Measurements from ENCODE around the gene ADAMTSL1. TPM values are rescaled to one million over a fixed set of nuclear protein-coding genes. Genes with fewer than 3 reads are reported as not detected.

Gene ADAMTSL1
- total and polyA plus RNA-seq, 2 donors (not counting 3 experiments of a cell fraction or from before 2014, with no cell fraction given) = 15.0 to 18.4 TPM

DNA sequence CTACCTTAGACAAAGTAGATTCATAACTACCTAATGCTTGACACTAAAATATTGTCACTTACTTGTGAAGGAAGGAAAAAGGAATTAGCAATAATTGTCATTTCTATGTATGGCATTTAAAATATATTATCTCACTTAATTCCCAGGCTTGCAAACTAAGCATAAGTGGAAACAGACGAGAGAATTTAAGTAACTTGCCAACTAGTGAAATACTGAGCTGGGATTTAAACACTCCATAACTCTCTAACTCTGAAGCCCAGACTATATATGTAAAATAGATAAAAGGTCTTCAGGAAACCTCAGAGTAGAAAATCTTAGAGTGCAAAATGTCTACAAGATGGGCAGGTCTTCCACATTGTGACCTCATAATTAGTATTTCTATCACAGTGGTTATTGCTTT is 301.3 kb downstream of the ADAMTSL1 start:
- no peak overlapping the region for H3K27ac ChIP-seq (ENCODE audit: insufficient read depth, low read depth, low read length)

DNA sequence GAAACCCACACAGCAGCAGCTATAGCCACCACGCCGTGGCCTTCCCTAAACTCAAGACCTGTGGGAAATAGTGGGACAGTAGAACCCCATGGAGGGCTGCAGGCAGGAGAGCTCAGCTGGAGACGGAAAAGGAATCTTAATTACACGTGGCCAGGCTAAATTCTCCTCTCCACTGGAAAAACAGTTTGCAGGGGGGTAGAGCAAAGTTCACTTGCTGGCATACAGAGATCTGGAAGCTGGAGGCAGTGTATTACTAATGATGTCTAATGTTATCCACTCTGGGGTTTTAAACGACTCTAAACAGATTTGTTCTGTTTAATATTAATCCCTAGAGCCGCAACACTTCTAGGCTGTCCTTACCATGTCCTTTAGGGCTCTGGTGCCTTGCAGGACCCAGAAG is 302.0 kb downstream of the ADAMTSL1 start:
- peaks cover 10% of the 10 kb centered on the region for H3K4me1 ChIP-seq (ENCODE audit: control insufficient read depth, extremely low read depth, insufficient read depth, low read length)
- H3K9me1 ChIP-seq (replicated peaks; ENCODE audit: control insufficient read depth, extremely low read depth, insufficient read depth, low read length) = no peaks in the 10 kb centered on the region
- ChIA-PET CTCF (no interaction called here), POLR2A (no interaction called here)
- intact Hi-C loops (cut with micrococcal nuclease) (no loop called here), dilution Hi-C loops (cut with MboI; ENCODE audit: extremely low pct_ligation_motif_present, low sequenced_read_pairs) (no loop called here)
- H3K4me3 ChIP-seq (replicated peaks in 1 of 3; ENCODE audit: insufficient read depth in 1 of 3, low read depth in 1 of 3, low read length in 3 of 3) = no peak overlapping the region
- no peak for DNase-seq (ENCODE audit: low read depth, low spot score)
- TF ChIP-seq POLR2AphosphoS5 (IDR thresholded peaks at IDR 0.05; ENCODE audit: insufficient read depth, low read depth, low read length) = no peak
- TF ChIP-seq POLR2A (IDR thresholded peaks at IDR 0.05; ENCODE audit: low read depth, low read length) = no peak
- TF ChIP-seq EZH2 (IDR thresholded peaks at IDR 0.05; ENCODE audit: borderline replicate concordance, low read depth, low read length, severe bottlenecking) = no peak
- TF ChIP-seq FOS (IDR thresholded peaks at IDR 0.05; ENCODE audit: borderline replicate concordance, insufficient read depth, low read length) = no peak
- TF ChIP-seq JUN (IDR thresholded peaks at IDR 0.05; ENCODE audit: borderline replicate concordance, insufficient read depth, insufficient read length, low read depth) = no peak
- no peak for TF ChIP-seq GATA2 (IDR thresholded peaks at IDR 0.05; ENCODE audit: insufficient read depth, insufficient read length, low read depth, low read length)
- TF ChIP-seq, protein P1, sequence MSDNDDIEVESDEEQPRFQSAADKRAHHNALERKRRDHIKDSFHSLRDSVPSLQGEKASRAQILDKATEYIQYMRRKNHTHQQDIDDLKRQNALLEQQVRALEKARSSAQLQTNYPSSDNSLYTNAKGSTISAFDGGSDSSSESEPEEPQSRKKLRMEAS (IDR thresholded peaks at IDR 0.05; ENCODE audit: insufficient read depth, insufficient read length) = no peak
- TF ChIP-seq, protein P2, sequence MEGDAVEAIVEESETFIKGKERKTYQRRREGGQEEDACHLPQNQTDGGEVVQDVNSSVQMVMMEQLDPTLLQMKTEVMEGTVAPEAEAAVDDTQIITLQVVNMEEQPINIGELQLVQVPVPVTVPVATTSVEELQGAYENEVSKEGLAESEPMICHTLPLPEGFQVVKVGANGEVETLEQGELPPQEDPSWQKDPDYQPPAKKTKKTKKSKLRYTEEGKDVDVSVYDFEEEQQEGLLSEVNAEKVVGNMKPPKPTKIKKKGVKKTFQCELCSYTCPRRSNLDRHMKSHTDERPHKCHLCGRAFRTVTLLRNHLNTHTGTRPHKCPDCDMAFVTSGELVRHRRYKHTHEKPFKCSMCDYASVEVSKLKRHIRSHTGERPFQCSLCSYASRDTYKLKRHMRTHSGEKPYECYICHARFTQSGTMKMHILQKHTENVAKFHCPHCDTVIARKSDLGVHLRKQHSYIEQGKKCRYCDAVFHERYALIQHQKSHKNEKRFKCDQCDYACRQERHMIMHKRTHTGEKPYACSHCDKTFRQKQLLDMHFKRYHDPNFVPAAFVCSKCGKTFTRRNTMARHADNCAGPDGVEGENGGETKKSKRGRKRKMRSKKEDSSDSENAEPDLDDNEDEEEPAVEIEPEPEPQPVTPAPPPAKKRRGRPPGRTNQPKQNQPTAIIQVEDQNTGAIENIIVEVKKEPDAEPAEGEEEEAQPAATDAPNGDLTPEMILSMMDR (IDR thresholded peaks at IDR 0.05; ENCODE audit: extremely low read depth in 1 of 2, insufficient read depth in 1 of 2, low read depth in 1 of 2, low read length in 2 of 2) = no peak
- no peak for TF ChIP-seq MYC (IDR thresholded peaks at IDR 0.05; ENCODE audit: low read depth, low read length)
- H4K20me1 ChIP-seq (replicated peaks; ENCODE audit: control insufficient read depth, extremely low read depth, insufficient read depth, low read length) = no peaks in the 10 kb centered on the region
- H3K9ac ChIP-seq (replicated peaks; ENCODE audit: extremely low read depth, insufficient read depth, low read length) = no peak overlapping the region
- no peaks in the 10 kb centered on the region for H3K27me3 ChIP-seq (ENCODE audit: control insufficient read depth in 2 of 2, insufficient read depth in 2 of 2, low read length in 2 of 2)
- H3K27ac ChIP-seq (ENCODE audit: insufficient read depth, low read depth, low read length) = no peak overlapping the region
- H3K9me3 ChIP-seq (replicated peaks; ENCODE audit: control insufficient read depth, insufficient read depth, low read length) = no peaks in the 10 kb centered on the region
- no peaks in the 10 kb centered on the region for H3K79me2 ChIP-seq (ENCODE audit: control insufficient read depth, insufficient read depth, low read length)
- BruUV-seq (replicated peaks) = no TSS peak
- H2AFZ ChIP-seq (ENCODE audit: low read depth, low read length) = no peak overlapping the region
- no peak overlapping the region for H3K4me2 ChIP-seq (ENCODE audit: insufficient read depth, low read length)
- FAIRE-seq = no peak
- H3K36me3 ChIP-seq (ENCODE audit: control insufficient read depth in 2 of 2, extremely low read depth in 1 of 2, insufficient read depth in 2 of 2, low read length in 2 of 2) = peaks cover 0 to 4% of the 10 kb centered on the region in 2 experiments

More for the DNA sequence above, 301.3 kb downstream of the ADAMTSL1 start:
- peaks cover 0 to 4% of the 10 kb centered on the region in 2 experiments for H3K36me3 ChIP-seq (ENCODE audit: control insufficient read depth in 2 of 2, extremely low read depth in 1 of 2, insufficient read depth in 2 of 2, low read length in 2 of 2)
- intact Hi-C loops (cut with micrococcal nuclease) (no loop called here), dilution Hi-C loops (cut with MboI; ENCODE audit: extremely low pct_ligation_motif_present, low sequenced_read_pairs) (no loop called here)
- H2AFZ ChIP-seq (ENCODE audit: low read depth, low read length) = no peak overlapping the region
- ChIA-PET POLR2A (no interaction called here), CTCF (no interaction called here)
- H3K9ac ChIP-seq (replicated peaks; ENCODE audit: extremely low read depth, insufficient read depth, low read length) = no peak overlapping the region
- FAIRE-seq (no peak), DNase-seq (ENCODE audit: low read depth, low spot score) (no peak)
- no peaks in the 10 kb centered on the region for H3K27me3 ChIP-seq (ENCODE audit: control insufficient read depth in 2 of 2, insufficient read depth in 2 of 2, low read length in 2 of 2)
- no peaks in the 10 kb centered on the region for H3K79me2 ChIP-seq (ENCODE audit: control insufficient read depth, insufficient read depth, low read length)
- H3K9me1 ChIP-seq (replicated peaks; ENCODE audit: control insufficient read depth, extremely low read depth, insufficient read depth, low read length) = no peaks in the 10 kb centered on the region
- H3K4me2 ChIP-seq (ENCODE audit: insufficient read depth, low read length) = no peak overlapping the region
- peaks cover 10% of the 10 kb centered on the region for H3K4me1 ChIP-seq (ENCODE audit: control insufficient read depth, extremely low read depth, insufficient read depth, low read length)
- BruUV-seq (replicated peaks) = no TSS peak
- no peaks in the 10 kb centered on the region for H4K20me1 ChIP-seq (replicated peaks; ENCODE audit: control insufficient read depth, extremely low read depth, insufficient read depth, low read length)
- H3K4me3 ChIP-seq (replicated peaks in 1 of 3; ENCODE audit: insufficient read depth in 1 of 3, low read depth in 1 of 3, low read length in 3 of 3) = no peak overlapping the region
- TF ChIP-seq POLR2AphosphoS5 (IDR thresholded peaks at IDR 0.05; ENCODE audit: insufficient read depth, low read depth, low read length) = no peak
- no peak for TF ChIP-seq EZH2 (IDR thresholded peaks at IDR 0.05; ENCODE audit: borderline replicate concordance, low read depth, low read length, severe bottlenecking)
- TF ChIP-seq, protein P2 (IDR thresholded peaks at IDR 0.05; ENCODE audit: extremely low read depth in 1 of 2, insufficient read depth in 1 of 2, low read depth in 1 of 2, low read length in 2 of 2) = no peak
- TF ChIP-seq MYC (IDR thresholded peaks at IDR 0.05; ENCODE audit: low read depth, low read length) = no peak
- TF ChIP-seq FOS (IDR thresholded peaks at IDR 0.05; ENCODE audit: borderline replicate concordance, insufficient read depth, low read length) = no peak
- no peak for TF ChIP-seq POLR2A (IDR thresholded peaks at IDR 0.05; ENCODE audit: low read depth, low read length)
- no peaks in the 10 kb centered on the region for H3K9me3 ChIP-seq (replicated peaks; ENCODE audit: control insufficient read depth, insufficient read depth, low read length)
